Skin epidermis (tissue), 12 donors: ENCODE data around the gene STIM1.

Experiments
- H3K27ac ChIP-seq, 21 experiments: fragments of 200-600 bp; sonication (generic) in 11 of 21; one replicate each; pipeline ENCODE4 v1.5.0; 2020; ENCODE audit warnings: mild to moderate bottlenecking in 3 of 21, inconsistent platforms in 2 of 21, moderate library complexity in 2 of 21
- H3K4me3 ChIP-seq, 7 experiments: fragments of 200-600 bp; sonication (generic) in 2 of 7; one replicate each; pipeline ENCODE4 v1.5.0; 2020; ENCODE audit warnings: inconsistent platforms in 2 of 7, mild to moderate bottlenecking in 2 of 7, moderate library complexity in 1 of 7

The STIM1 gene

DNA sequence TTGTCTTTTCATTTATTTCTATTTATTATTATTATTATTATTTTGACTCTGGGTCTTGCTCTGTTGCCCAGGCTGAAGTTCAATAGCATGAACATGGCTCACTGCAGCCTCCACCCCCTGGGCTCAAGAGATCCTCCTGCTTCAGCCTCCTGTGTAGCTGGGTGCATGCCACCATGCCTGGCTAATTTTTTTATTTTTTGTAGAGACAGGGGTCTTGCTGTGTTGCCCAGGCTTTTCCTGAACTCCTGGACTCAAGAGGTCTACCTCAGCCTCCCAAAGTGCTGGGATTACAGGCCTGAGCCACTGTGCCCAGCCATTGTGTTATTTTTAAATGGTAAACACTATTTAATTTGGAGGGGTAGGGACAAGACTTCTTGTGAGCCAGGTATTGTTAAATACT, 215.9 kb downstream of the STIM1 start:
- Histone ChIP-seq H3K4me3 (no peak overlapping the region), H3K27ac (peak overlapping the region in 1 of 21 experiments; percentile 2)

DNA sequence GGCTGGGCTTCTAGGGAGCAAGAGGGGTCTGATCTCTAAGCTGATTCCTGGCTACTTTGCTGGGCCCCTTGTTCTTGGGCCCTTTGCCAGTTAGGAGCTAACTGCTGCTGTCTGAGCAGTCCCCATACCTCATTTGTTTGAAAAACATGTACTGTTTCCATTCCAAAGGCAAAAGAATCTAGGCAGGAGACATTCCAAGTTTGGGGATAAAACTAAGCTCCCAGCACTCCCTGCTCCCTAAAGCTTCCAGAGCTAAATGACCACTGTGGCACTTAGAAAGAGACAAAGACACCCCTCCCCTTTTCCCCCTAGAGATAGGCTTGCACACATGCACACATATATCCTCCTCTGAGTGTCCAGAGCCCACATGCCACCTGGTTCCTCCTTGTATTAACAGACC, 216.4 kb downstream of the STIM1 start:
- H3K4me3 ChIP-seq: no peak overlapping the region
- H3K27ac ChIP-seq: peak overlapping the region in 6 of 21 experiments; percentile 2 to 27 (median 16)

DNA sequence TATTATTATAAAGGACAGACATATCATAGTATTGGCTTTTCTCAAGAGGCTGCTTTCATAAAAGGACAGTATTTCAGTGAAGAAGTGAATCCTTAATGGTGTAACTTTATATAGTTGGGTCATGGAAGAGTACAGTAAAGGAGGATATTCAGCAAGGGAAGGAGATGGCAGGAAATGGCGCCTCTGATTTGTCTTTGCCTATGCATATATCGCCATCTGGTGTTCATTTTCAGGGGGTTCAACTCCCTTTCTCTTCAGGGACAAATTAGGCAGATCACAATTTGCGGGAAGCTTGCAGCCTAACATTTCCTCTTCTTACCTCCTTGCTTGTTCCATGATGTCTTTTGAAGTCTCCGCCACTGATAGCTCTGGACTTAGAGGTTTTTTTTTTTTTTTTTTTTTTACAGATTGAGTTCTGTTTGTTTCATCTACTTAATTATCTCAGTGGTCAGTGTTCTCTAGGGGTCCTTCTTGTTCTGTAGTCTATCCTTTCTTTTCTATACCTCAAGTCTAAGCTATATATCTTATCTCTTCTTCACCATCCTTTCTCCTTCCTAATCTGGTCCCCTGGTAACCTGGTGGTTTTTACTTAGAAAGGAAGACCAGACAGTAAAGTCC, 217.3 kb downstream of the STIM1 start:
- H3K27ac ChIP-seq: peak overlapping the region in 4 of 21 experiments; percentile 2 to 27 (median 14)
- H3K4me3 ChIP-seq: no peak overlapping the region

DNA sequence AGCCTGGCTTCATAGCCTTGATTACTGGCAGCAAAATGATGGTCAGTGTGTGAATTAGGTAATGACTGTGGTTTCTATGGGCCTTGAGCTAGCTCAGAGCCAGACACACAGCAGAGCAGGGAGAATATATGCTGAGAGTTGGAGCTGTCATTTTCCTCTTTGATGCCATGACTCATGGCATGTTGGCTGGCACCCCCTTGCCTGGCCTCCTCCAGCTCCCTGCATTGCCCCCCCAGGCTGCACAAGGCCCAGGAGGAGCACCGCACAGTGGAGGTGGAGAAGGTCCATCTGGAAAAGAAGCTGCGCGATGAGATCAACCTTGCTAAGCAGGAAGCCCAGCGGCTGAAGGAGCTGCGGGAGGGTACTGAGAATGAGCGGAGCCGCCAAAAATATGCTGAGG, 218.8 kb downstream of the STIM1 start:
- Histone ChIP-seq H3K4me3 (no peak overlapping the region), H3K27ac (no peak overlapping the region)

DNA sequence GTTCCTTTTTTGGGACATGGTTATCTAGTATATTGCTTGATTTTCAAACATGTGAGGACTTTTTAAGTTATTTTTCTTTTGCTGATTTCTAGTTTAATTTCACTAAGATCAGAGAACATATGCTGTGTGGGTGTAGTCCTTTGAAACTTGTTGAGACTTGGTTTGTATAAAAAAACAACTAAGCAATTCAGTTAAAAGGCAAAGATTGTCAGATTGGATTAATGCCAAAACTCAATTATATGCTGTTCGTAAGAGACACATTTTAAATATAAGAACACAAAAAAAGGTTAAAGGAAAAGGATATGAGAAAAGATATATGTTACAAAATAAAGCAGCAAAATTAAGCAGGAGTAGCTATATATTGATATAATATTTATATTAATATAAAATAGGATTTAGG, 221.3 kb downstream of the STIM1 start:
- no peak overlapping the region for H3K27ac ChIP-seq
- no peak overlapping the region for H3K4me3 ChIP-seq

DNA sequence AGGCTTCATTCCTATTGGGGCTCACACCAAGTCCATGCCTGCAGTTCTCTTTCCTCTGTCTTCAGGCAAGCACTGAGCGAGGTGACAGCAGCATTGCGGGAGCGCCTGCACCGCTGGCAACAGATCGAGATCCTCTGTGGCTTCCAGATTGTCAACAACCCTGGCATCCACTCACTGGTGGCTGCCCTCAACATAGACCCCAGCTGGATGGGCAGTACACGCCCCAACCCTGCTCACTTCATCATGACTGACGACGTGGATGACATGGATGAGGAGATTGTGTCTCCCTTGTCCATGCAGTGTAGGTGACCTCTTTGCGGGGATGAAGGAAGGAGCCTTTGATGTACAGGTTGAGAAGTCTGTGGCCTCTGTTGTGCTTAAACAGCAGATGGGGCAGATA, 227.7 kb downstream of the STIM1 start:
- Histone ChIP-seq H3K27ac (no peak overlapping the region), H3K4me3 (no peak overlapping the region)

DNA sequence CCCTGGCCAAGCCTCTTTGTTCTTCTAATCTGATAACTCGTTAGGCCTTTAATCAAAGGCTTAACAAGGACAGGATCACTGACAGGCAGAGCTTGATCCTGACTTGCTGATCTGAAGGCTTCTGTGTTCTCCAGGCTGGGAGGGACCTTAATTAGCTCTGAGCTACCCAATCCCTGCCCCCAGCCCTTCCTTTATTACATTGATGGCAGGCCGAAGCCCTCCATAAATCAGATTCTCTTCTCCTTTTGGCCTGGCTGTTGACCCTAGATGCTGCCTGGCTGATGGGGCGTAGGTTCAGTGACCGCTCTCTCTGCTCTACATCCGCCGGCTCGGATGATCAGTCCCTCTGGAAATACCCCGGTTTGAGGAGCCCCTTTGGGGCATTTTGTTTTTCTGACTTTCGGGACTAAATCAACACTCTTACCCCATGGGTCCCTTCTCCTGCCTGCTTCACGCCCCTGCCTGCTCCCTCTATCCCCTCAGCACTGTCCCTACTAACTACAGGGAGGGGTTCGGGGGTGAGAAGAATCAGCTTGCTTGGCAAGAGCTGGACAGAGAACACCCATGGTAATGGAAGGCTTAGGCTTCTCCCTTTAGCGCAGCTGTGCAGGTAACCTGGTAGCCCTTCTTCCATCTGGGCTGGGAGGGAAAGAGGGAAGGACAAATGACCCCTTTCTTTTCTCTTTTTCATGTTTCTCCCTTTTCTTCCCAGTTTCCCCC, 229.1 kb downstream of the STIM1 start:
- H3K4me3 ChIP-seq: no peak overlapping the region

DNA sequence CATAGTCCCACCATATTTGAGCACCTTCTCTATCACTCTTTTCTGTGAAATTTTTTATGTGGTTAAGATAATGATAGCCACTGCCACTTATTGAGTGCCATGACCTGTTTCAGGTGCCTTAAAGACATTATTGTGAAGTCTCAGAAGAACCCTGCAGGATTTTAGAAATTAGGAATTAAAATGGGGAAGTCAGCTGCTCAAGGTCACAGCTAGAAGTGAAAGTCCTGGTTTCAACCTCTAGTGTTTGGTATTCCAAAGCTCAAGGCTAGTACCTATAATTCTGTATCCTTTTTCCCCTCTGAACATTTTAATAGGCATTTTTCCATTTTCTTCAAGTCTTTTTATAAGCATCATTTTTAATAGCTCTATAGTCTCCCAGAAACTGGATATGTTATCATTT, 230.1 kb downstream of the STIM1 start:
- Histone ChIP-seq H3K4me3 (no peak overlapping the region), H3K27ac (no peak overlapping the region)

More for the DNA sequence above, 229.1 kb downstream of the STIM1 start:
- no peak overlapping the region for H3K27ac ChIP-seq

DNA sequence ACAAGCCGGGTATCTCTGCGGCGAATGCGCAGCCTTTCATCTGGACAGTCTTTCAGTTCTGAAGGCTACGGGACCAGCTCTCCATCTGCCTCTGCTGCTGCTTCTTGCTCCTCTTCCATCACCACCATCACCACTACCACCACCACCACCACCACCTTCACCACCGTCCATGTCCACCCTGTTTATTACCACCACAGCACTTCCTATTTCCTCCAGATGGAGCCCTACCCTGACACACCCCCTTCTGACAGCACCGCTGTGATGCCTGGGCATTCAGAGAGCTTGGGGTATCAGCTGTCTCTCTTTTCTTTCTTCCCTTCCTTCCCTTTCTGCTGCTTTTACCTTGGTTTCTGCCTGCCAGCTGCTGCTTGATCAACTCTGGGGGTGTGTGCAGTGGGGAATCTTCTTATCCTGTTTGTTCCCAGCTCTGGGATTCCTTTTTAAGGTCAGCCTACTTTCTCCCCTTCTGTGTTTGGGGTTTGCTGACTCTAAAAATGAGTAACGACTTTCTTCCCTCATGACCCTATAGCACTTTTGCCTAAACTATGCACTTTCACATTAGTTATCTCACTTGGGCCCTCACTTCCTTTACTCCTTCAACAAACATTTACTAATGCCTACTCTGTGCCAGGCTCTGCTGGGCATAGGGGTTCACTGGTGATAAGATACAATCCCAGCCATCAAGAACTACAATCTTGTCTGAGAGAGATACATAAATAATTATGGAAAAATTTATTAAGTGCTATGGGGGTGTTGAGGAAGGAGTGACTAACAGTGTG, 231.3 kb downstream of the STIM1 start:
- no peak overlapping the region for H3K4me3 ChIP-seq
- H3K27ac ChIP-seq: no peak overlapping the region

DNA sequence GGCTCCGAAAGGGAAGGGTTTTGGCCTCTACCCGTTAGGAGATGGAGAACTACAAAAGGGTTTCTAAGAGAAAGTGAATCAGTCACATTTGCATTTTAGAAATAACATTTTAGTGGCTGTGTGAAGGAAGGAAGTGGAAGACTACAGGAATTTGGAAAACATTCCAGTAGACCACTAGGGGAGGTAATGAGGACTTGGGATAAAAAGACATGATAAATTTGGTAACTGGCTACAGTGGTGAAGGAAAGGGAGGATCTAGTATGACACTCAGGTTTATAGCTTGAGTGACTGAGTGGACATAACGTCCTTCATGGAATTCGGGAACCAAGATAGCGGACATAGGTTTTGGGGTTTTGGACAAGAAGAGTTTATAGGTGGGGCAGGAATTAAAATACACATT, 232.1 kb downstream of the STIM1 start:
- H3K4me3 ChIP-seq: no peak overlapping the region
- no peak overlapping the region for H3K27ac ChIP-seq

DNA sequence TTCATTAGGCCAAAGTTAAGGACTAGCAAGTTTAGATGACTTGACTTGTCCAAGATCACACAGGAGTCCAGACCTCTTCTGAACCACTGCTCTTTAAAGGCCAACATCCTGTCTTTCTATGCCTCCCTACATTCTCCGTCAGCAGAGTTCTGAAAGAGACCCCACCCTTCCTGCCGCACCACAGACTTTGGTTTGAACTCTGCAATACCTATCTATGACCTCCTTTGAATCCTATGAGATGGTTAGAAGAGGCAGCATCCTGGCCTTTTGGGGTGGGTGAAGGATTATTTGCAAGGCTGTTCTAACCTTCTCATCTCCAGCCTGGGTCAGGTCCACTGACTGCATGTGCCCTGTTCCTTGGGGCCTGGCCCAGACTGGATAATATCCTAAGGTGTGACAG, 234.8 kb downstream of the STIM1 start:
- Histone ChIP-seq H3K4me3 (no peak overlapping the region), H3K27ac (peak overlapping the region in 2 of 21 experiments; percentile 20 to 61)

DNA sequence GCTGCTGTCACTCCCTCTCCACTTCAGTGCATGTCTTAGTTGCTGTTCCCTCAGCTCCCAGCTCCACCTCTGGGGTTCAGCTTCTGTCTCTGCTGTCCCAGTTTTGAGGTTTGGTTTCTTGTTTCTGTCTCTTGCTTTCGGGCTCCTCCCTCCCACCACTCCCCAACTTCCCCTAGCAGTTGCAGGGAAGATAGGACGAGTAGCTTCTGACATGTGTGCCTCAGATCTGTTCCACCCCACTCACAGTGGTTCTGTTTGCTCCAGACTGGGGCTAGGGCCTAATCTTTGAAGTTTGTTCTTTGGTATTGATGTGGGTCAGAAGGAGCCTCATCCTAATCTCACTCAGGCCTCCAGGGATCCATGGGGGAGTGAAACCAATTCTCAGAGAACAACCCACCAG, 236.6 kb downstream of the STIM1 start:
- Histone ChIP-seq H3K4me3 (no peak overlapping the region), H3K27ac (peak overlapping the region in 3 of 21 experiments; percentile 8 to 58 (median 10))

DNA sequence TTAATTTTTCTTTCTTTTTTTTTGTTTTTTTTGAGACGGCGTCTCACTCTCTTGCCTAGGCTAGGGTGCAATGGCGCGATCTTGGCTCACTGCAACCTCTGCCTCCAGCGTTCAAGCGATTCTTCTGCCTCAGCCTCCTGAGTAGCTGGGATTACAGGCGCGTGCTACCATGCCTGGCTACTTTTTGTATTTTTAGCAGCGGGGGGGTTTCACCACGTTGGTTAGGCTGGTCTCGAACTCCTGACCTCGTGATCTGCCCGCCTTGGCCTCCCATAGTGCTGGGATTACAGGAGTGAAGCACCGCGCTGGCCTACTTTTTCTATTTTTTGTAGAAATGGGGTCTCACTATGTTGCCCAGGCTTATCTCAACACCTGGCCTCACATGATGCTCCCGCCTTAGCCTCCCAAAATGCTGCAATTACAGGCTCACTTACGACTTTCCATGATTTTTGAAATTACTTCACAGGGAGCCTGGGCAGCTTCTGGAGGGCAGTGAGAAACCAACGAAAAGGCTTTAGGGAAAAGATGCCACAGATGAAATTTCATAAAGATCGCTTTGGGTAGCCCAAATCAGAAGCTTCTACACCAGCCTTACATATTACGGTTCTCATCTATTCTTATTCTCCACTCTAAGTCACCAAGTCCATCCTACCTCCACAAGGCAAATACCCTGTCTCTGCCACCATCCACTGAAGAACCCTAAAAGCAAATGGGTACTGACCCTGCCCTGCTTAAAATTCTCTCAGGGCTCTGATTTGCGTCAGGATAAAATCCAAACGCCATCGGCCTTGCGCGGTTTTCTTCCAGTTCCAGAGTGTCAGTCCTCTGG, 238.3 kb downstream of the STIM1 start:
- Histone ChIP-seq H3K4me3 (peak overlapping the region; percentile 67 to 94 (median 75)), H3K27ac (peak overlapping the region; percentile 63 to 99 (median 94))

DNA sequence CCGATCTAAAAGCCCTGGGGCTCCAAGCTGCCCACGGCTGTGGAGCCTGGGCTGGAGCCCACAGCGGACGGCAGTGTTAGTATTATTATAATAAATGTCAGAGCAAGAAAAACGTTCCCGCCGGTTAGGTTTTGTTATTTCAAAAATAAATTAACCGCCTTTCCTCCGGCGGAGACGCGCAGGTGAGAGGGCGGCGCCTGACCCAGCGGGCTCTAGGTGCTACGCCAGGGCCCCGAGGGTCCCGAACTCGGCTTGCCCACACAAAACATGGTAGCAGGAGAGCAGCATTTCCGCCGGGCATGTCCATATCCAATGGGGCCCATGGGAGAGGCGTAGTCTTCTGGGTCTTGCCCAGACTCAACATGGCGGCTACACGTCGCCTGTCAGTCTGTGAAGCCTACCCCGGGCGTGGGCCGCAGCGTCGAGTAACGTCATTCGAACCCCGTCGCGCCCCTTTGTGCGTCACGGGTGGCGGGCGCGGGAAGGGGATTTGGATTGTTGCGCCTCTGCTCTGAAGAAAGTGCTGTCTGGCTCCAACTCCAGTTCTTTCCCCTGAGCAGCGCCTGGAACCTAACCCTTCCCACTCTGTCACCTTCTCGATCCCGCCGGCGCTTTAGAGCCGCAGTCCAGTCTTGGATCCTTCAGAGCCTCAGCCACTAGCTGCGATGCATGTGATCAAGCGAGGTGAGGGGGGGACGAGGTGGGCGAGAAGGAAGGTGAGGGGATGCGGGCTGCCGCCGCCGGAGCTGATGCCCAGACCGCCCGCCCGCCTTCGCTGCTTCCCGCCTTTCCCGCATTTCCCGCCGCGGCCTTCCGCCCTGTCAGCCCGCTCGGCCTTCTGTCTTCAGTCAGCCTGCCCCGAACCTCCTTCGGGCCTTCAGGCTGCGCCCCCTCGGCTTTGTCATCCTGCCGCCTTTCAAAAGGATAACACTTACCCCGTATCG, 239.2 kb downstream of the STIM1 start, which contains the start of gene RRM1:
Gene RRM1 (plus strand): TSS at position 452 of the 944 bp plus-strand sequence. CDS start 214 bp downstream, at position 666.
- Histone ChIP-seq H3K27ac (peak within 1 kb of the TSS; percentile 63 to 99 (median 94)), H3K4me3 (peak within 1 kb of the TSS; percentile 67 to 94 (median 75))

DNA sequence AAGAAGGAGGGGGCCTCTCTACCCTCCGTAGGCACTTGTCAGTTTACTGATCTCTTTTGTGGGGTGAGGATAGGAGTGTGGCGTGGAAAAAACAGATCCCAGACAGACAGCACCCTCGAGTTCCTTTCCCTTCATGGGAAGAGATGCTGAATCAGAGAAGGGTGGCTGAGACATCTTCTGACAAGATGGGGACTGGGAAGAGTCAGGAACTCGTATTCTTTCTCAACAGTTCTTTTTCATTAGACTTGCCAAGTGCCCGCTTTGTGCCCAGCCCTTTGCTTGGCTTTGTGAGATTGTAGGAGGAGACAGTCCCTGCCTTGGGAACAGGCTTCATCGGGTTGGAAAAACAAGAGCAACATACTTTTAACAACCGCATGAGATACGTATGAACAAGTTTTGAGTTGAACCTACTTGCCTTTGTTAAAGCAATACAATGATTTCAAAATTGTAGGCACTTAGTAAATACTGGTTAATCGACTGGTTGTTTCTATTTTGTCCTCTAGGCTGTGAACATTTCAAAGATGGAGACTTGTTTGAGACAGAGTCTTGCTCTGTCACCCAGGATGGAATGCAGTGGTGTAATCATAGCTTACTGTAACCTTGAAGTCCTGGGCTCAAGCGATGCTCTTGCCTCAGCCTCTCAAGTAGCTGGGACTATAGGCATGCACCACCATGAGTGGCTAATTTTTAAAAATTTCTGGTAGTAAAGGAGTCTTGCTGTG, 240.2 kb downstream of the STIM1 start:
- Histone ChIP-seq H3K4me3 (peak overlapping the region; percentile 67 to 94 (median 75)), H3K27ac (peak overlapping the region in 20 of 21 experiments; percentile 71 to 99 (median 94))

DNA sequence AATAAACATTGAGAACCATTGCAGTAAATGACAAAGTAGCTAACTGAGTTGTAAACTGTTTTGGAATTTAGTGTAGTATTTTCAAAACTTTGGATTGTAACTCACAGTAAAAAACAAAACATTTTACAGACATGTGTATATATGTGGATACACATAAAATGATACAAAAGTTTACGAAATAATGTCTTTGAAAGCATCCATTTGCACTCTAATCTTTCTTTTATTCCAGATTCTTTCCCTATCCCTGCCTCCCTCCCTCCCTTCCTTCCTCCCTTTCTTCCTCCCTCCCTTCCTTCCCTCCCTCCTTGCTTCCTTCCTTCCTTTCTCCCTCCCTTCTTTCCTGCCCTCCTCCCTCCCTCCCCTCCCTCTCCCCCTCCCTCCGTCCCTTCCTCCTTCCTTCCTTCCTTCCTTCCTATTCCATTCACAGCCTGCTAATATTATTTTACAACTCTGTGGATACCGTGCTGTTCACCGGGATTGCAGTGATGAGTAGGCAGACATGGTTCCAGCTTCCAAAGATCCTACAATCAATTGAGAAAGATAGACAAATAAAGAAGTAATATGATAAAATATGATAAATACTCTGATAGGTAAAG, 242.7 kb downstream of the STIM1 start:
- Histone ChIP-seq H3K4me3 (no peak overlapping the region), H3K27ac (no peak overlapping the region)

DNA sequence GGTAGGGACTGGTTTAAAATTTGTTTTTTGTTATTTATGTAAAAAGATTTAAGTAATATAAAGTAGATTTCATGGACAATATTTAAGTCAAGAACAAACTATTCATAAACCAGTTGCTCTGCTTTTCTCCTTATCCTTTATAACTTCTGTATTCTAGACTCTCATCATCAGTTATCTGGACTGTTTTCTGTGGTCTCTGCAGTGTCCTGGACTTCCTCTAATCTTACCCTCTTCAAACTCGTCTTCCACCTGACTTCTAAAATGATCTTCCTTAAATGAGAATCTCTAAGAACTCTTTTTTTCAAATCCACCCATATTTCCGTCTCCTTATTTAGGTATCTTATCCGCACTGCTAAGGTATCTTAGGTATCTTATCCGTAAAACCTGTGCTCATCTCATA, 247.2 kb downstream of the STIM1 start:
- Histone ChIP-seq H3K4me3 (no peak overlapping the region), H3K27ac (no peak overlapping the region)

DNA sequence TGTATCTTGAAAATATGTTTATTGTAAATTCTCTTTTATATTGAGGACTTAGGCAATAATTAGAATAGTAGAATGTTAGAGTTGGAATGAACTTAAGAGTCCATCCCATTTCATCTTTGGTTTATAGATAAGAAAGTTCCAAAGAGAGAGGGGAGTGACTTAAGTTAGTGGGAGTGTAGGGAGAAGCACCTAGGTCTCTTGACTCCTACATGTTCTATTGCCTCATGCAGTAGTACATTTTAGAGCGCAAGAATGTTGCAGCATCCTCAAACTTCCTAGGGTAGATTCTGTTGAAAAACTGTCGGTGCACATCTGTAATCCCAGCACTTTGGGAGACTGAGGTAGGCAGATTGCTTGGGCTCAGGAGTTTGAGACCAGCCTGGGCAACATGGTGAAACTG, 247.8 kb downstream of the STIM1 start:
- no peak overlapping the region for H3K4me3 ChIP-seq
- H3K27ac ChIP-seq: no peak overlapping the region
